RCC 7860 (cell line): Measurements from ENCODE around the gene JUN.
A peak's percentile ranks its signal among the peaks of the same experiment; 100 is the strongest.

ENCODE experiments used
- DNase-seq: peaks from one replicate; pipeline ENCODE4 v3.0.0-alpha.2; 2015; ENCODE audit warnings: low spot score
- FAIRE-seq: peaks from 2 replicates; lab custom pipeline; 2012; peaks lifted over from hg19 to GRCh38; lab: Jason Lieb, UNC

Gene JUN

GRCh38 chr1:58764294-58764978, 19.4 kb downstream of the JUN start:
- FAIRE-seq (no peak), DNase-seq (no peak)

GRCh38 chr1:58763214-58763613, 20.6 kb downstream of the JUN start:
- DNase-seq (peak; percentile 50), FAIRE-seq (no peak)

- FAIRE-seq = no peak
- DNase-seq = no peak
These were observed 21.0 kb downstream of the JUN start for GRCh38 chr1:58762806-58763205.

GRCh38 chr1:58755468-58755872, 28.4 kb downstream of the JUN start:
- FAIRE-seq (peak; percentile 94), DNase-seq (peak; percentile 99)

GRCh38 chr1:58754683-58755467, 29.0 kb downstream of the JUN start:
- no peak for FAIRE-seq
- DNase-seq = no peak

GRCh38 chr1:58754073-58754613, 29.7 kb downstream of the JUN start:
- FAIRE-seq (no peak), DNase-seq (no peak)

- DNase-seq = no peak
- FAIRE-seq = no peak
These were observed 30.4 kb downstream of the JUN start for GRCh38 chr1:58753431-58753866.

- DNase-seq = no peak
- FAIRE-seq = no peak
These were observed 34.2 kb downstream of the JUN start for GRCh38 chr1:58749646-58750045.

- DNase-seq = no peak
- no peak for FAIRE-seq
These were observed 35.2 kb downstream of the JUN start for GRCh38 chr1:58748666-58749065.

GRCh38 chr1:58746757-58747156, 37.1 kb downstream of the JUN start:
- DNase-seq (no peak), FAIRE-seq (no peak)

GRCh38 chr1:58746182-58746581, 37.7 kb downstream of the JUN start:
- DNase-seq (no peak), FAIRE-seq (no peak)

- DNase-seq (no peak), FAIRE-seq (no peak)
These were observed 38.2 kb downstream of the JUN start for GRCh38 chr1:58745666-58746065.

GRCh38 chr1:58745117-58745516, 38.7 kb downstream of the JUN start:
- FAIRE-seq (no peak), DNase-seq (no peak)

GRCh38 chr1:58741678-58742553, 41.9 kb downstream of the JUN start:
- no peak for DNase-seq
- FAIRE-seq = no peak

- FAIRE-seq (peak; percentile 88), DNase-seq (peak; percentile 45)
These were observed 43.9 kb downstream of the JUN start for GRCh38 chr1:58739856-58740466.

- FAIRE-seq = no peak
- DNase-seq = no peak
These were observed 45.0 kb downstream of the JUN start for GRCh38 chr1:58738876-58739275.

- no peak for DNase-seq
- no peak for FAIRE-seq
These were observed 48.3 kb downstream of the JUN start for GRCh38 chr1:58735586-58735985.

- no peak for DNase-seq
- no peak for FAIRE-seq
These were observed 49.2 kb downstream of the JUN start for GRCh38 chr1:58734630-58735029.

GRCh38 chr1:58732087-58732775, 51.6 kb downstream of the JUN start:
- FAIRE-seq = no peak
- DNase-seq = no peak
